GM12878 (cell line): ENCODE results near the gene IRS1. TPM values are rescaled to one million over a fixed set of nuclear protein-coding genes. Genes with fewer than 3 reads are reported as not detected.
A peak's percentile ranks its signal among the peaks of the same experiment; 100 is the strongest.

Source experiments
- ATF7 ChIP-seq: fragments of 450-650 bp; IDR thresholded peaks from 2 replicates; pipeline ENCODE4 v1.6.1; 2016; ENCODE audit warnings: low read depth, mild to moderate bottlenecking
- BMI1 ChIP-seq: fragments of 450-650 bp; IDR thresholded peaks from 2 replicates; pipeline ENCODE4 v1.6.1; 2016; ENCODE audit warnings: mild to moderate bottlenecking, moderate library complexity, borderline replicate concordance
- CEBPZ ChIP-seq: fragments of 150-350 bp; IDR thresholded peaks from 2 replicates; pipeline ENCODE4 v1.6.1; 2016; ENCODE audit warnings: low read depth, low read length
- NFYA ChIP-seq: IDR thresholded peaks from 2 replicates; pipeline ENCODE4 v1.6.1; 2011; ENCODE audit warnings: low read depth, mild to moderate bottlenecking, low read length, improper control_type of control experiment, borderline replicate concordance
- RAD21 ChIP-seq: IDR thresholded peaks from 2 replicates; pipeline ENCODE4 v1.6.1; 2011; ENCODE audit warnings: mild to moderate bottlenecking, low read depth, low read length, moderate library complexity; ENCODE audit not compliant: insufficient read depth
- RUNX3 ChIP-seq: IDR thresholded peaks from 2 replicates; pipeline ENCODE4 v1.6.1; 2012; ENCODE audit warnings: low read length, inconsistent platforms
- TARDBP ChIP-seq: IDR thresholded peaks from 2 replicates; pipeline ENCODE4 v1.6.1; 2016; ENCODE audit warnings: borderline replicate concordance
- TCF7 ChIP-seq: IDR thresholded peaks from 2 replicates; pipeline ENCODE4 v1.6.1; 2014; ENCODE audit warnings: antibody characterized with exemption, borderline replicate concordance
- ZNF687 ChIP-seq: fragments of 450-650 bp; IDR thresholded peaks from 2 replicates; pipeline ENCODE4 v1.6.1; 2017; ENCODE audit warnings: mild to moderate bottlenecking, moderate library complexity
- polyA plus RNA-seq, 11 experiments: library from polyadenylated mRNA; depleted of rRNA in 4 of 11; unstranded in 6 of 11; stranded (reverse) in 5 of 11; fragments of >200 nt; fragmentation: Nextera tagmentation in 4 of 11; fragmentation: Illumina TruSeq in 1 of 11; extraction: Ambion mirVana in 4 of 11; extraction: Trizol in 1 of 11; gene quantifications; 1 replicate in 1 of 11; 2 replicates in 10 of 11; pipeline versions ENCODE4 v1.2.1 to v1.2.3, GENCODE V29; 2011 to 2016; ENCODE audit warnings: inconsistent platforms in 2 of 11, missing spikeins in 2 of 11, low read depth in 1 of 11
- total RNA-seq, 4 experiments: library from RNA; depleted of rRNA in 3 of 4; stranded (reverse); fragments of >200 nt in 3 of 4; fragmentation: Illumina TruSeq in 1 of 4; extraction: Trizol in 1 of 4; gene quantifications; 2 replicates each; pipeline versions ENCODE4 v1.2.1 to v1.2.3, GENCODE V29; 2013 to 2021

IRS1 gene
- total and polyA plus RNA-seq, 10 of the 15 experiments (the other 5 are each of a cell fraction or from before 2014, with no cell fraction given), result 0.03 to 1.7 (median 0.34) TPM

GRCh38 chr2:226813148-226813701 lies 13.6 kb upstream of the IRS1 start (continued):
- TF ChIP-seq ZNF687, result no peak
- no peak for TF ChIP-seq BMI1
- no peak for TF ChIP-seq TARDBP
- TF ChIP-seq ATF7, result no peak
- peak; percentile 92 for TF ChIP-seq RAD21
- no peak for TF ChIP-seq CEBPZ
- peak; percentile 72 for TF ChIP-seq RUNX3
- no peak for TF ChIP-seq TCF7
- TF ChIP-seq NFYA, result no peak
